ENCODE measurements around the gene C10orf95. TPM values are rescaled to one million over a fixed set of nuclear protein-coding genes. Genes with fewer than 3 reads are reported as not detected.
A peak's percentile ranks its signal among the peaks of the same experiment; 100 is the strongest.

C10orf95 gene
- total and polyA plus RNA-seq, 2 of the 13 experiments (the other 11 are each of a cell fraction or from before 2014, with no cell fraction given), result 0.05 to 0.07 TPM

DNA sequence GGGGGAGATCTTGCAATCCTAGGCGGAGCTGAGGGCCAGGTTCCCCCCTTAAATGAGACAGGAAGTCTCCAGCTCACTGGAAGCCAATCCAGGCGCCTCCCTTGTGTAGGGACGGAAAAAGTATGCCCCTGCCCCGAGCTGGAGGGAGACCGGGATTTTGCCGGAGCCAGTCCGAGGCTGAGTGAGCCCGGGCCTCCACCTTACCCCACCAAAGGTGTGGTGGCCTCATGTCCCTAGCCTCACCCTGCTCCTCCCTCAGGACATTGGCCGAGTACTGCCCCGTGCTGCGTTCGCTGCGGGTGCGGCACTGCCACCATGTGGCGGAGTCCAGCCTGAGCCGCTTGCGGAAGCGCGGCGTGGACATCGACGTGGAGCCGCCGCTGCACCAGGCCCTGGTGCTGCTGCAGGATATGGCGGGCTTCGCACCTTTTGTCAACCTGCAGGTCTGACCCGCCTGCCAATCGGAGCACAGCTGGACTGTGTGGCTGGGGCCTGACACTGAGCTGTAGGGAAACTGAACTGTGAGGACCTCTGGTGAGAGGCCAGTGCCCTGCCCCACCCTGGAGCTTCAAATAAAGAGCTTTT is 28.7 kb downstream of the C10orf95 start (continued):
- TF ChIP-seq, protein P1, sequence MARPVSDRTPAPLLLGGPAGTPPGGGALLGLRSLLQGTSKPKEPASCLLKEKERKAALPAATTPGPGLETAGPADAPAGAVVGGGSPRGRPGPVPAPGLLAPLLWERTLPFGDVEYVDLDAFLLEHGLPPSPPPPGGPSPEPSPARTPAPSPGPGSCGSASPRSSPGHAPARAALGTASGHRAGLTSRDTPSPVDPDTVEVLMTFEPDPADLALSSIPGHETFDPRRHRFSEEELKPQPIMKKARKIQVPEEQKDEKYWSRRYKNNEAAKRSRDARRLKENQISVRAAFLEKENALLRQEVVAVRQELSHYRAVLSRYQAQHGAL (CRISPR knock-in tag; IDR thresholded peaks at IDR 0.05; ENCODE audit: not compliant biosample characterization), result no peak
- TF ChIP-seq HNRNPL (IDR thresholded peaks at IDR 0.05; ENCODE audit: low read depth, low read length), result 0 out of 2 replicates have a peak, but pooled peaks have one; percentile 36
- TF ChIP-seq, protein P2, sequence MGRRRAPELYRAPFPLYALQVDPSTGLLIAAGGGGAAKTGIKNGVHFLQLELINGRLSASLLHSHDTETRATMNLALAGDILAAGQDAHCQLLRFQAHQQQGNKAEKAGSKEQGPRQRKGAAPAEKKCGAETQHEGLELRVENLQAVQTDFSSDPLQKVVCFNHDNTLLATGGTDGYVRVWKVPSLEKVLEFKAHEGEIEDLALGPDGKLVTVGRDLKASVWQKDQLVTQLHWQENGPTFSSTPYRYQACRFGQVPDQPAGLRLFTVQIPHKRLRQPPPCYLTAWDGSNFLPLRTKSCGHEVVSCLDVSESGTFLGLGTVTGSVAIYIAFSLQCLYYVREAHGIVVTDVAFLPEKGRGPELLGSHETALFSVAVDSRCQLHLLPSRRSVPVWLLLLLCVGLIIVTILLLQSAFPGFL (CRISPR knock-in tag; IDR thresholded peaks at IDR 0.05), result no peak
- TF ChIP-seq CAMTA2 (CRISPR knock-in tag; IDR thresholded peaks at IDR 0.05; ENCODE audit: borderline replicate concordance), result no peak; the same call in 1 of the 2 replicates
- TF ChIP-seq ZNF496 (CRISPR knock-in tag; IDR thresholded peaks at IDR 0.05; ENCODE audit: insufficient replicate concordance), result no peak
- TF ChIP-seq HNRNPUL1 (IDR thresholded peaks at IDR 0.05; ENCODE audit: low read depth, low read length), result no peak
- 0 out of 2 replicates have a peak, but pooled peaks have one; percentile 62 for TF ChIP-seq ZNF557 (CRISPR knock-in tag; IDR thresholded peaks at IDR 0.05)
- TF ChIP-seq, protein P3, sequence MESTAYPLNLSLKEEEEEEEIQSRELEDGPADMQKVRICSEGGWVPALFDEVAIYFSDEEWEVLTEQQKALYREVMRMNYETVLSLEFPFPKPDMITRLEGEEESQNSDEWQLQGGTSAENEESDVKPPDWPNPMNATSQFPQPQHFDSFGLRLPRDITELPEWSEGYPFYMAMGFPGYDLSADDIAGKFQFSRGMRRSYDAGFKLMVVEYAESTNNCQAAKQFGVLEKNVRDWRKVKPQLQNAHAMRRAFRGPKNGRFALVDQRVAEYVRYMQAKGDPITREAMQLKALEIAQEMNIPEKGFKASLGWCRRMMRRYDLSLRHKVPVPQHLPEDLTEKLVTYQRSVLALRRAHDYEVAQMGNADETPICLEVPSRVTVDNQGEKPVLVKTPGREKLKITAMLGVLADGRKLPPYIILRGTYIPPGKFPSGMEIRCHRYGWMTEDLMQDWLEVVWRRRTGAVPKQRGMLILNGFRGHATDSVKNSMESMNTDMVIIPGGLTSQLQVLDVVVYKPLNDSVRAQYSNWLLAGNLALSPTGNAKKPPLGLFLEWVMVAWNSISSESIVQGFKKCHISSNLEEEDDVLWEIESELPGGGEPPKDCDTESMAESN (CRISPR knock-in tag; conservative IDR thresholded peaks at IDR 0.05), result peak; percentile 95
- TF ChIP-seq ZNF780A (CRISPR knock-in tag; IDR thresholded peaks at IDR 0.05), result peak; percentile 34; the same call in 1 of the 2 replicates
- TF ChIP-seq ZNF615 (CRISPR knock-in tag; IDR thresholded peaks at IDR 0.05; ENCODE audit: borderline replicate concordance), result no peak
- TF ChIP-seq, protein P4, sequence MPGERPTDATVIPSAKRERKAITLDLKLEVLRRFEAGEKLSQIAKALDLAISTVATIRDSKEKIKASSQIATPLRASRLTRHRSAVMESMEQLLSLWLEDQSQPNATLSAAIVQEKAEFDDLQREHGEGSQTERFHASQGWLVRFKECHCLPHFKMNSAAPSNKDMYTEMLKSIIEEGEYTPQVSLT (CRISPR knock-in tag; IDR thresholded peaks at IDR 0.05; ENCODE audit: borderline replicate concordance, low read depth), result no peak; the same call in 1 of the 2 replicates
- peak; percentile 85 for TF ChIP-seq ELF3 (CRISPR knock-in tag; IDR thresholded peaks at IDR 0.05)
- TF ChIP-seq SOX5 (CRISPR knock-in tag; IDR thresholded peaks at IDR 0.05; ENCODE audit: borderline replicate concordance), result no peak; the same call in 1 of the 2 replicates
- TF ChIP-seq ZNF292 (CRISPR knock-in tag; IDR thresholded peaks at IDR 0.05; ENCODE audit: borderline replicate concordance, low read depth), result peak; percentile 63; the same call in 1 of the 2 replicates
- no peak for TF ChIP-seq SIX4 (CRISPR knock-in tag; IDR thresholded peaks at IDR 0.05)
- TF ChIP-seq, protein P5, sequence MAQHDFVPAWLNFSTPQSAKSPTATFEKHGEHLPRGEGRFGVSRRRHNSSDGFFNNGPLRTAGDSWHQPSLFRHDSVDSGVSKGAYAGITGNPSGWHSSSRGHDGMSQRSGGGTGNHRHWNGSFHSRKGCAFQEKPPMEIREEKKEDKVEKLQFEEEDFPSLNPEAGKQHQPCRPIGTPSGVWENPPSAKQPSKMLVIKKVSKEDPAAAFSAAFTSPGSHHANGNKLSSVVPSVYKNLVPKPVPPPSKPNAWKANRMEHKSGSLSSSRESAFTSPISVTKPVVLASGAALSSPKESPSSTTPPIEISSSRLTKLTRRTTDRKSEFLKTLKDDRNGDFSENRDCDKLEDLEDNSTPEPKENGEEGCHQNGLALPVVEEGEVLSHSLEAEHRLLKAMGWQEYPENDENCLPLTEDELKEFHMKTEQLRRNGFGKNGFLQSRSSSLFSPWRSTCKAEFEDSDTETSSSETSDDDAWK (CRISPR knock-in tag; IDR thresholded peaks at IDR 0.05), result no peak
- no peak for TF ChIP-seq PHF5A (CRISPR knock-in tag; IDR thresholded peaks at IDR 0.05; ENCODE audit: low read depth, unreplicated experiment)
- TF ChIP-seq, protein P6, sequence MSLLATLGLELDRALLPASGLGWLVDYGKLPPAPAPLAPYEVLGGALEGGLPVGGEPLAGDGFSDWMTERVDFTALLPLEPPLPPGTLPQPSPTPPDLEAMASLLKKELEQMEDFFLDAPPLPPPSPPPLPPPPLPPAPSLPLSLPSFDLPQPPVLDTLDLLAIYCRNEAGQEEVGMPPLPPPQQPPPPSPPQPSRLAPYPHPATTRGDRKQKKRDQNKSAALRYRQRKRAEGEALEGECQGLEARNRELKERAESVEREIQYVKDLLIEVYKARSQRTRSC (CRISPR knock-in tag; IDR thresholded peaks at IDR 0.05; ENCODE audit: low read depth), result peak; percentile 92
- peak; percentile 57; the same call in 1 of the 2 replicates for TF ChIP-seq ZNF256 (CRISPR knock-in tag; conservative IDR thresholded peaks at IDR 0.05)
- TF ChIP-seq ZNF143 (CRISPR knock-in tag; IDR thresholded peaks at IDR 0.05), result peak; percentile 49; the same call in 1 of the 2 replicates
- peak; percentile 82; the same call in 1 of the 3 replicates for TF ChIP-seq MXI1 (IDR thresholded peaks at IDR 0.05; ENCODE audit: borderline replicate concordance, low read depth, low read length)
- TF ChIP-seq RFX5 (IDR thresholded peaks at IDR 0.05; ENCODE audit: low read depth, low read length), result no peak
- TF ChIP-seq AHR (CRISPR knock-in tag; IDR thresholded peaks at IDR 0.05), result peak; percentile 81
- peak; percentile 95 for TF ChIP-seq ZNF556 (CRISPR knock-in tag; IDR thresholded peaks at IDR 0.05; ENCODE audit: borderline replicate concordance)
